Measurements from ENCODE around the gene PDE3A. TPM values are rescaled to one million over a fixed set of nuclear protein-coding genes. Genes with fewer than 3 reads are reported as not detected.

PDE3A gene
- total RNA-seq, 1 experiment from 2014 or later = 0.12 TPM

DNA sequence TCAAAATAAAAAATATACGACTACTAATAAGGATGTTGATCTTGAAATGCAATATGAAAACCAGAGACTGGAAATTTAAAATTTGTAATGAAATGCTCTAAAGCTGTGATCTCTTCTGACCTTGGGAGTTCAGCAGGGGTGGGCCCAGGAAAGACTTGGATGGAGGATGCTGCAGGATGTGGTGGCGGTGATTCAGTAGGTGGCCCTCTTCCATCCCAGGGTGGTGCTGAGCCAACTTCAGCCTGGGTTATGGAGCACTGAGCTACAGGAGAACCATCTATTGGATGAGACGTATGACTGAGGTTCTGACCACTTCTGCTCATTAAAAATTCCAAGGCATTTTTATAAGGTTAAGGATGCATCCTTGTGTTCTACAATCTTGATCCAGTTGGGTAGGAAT lies 6.9 kb upstream of the PDE3A start:
- H3K79me2 ChIP-seq (ENCODE audit: insufficient read depth, low read length) = no peaks in the 10 kb centered on the region
- TF ChIP-seq, protein P1, sequence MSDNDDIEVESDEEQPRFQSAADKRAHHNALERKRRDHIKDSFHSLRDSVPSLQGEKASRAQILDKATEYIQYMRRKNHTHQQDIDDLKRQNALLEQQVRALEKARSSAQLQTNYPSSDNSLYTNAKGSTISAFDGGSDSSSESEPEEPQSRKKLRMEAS (IDR thresholded peaks at IDR 0.05) = no peak
- no peak for TF ChIP-seq EGR1 (IDR thresholded peaks at IDR 0.05; ENCODE audit: low read depth)
- TF ChIP-seq YY1 (IDR thresholded peaks at IDR 0.05; ENCODE audit: extremely low read depth, insufficient replicate concordance, low read depth, low read length) = no peak
- no peak for TF ChIP-seq EZH2 (IDR thresholded peaks at IDR 0.05)
- no peak for TF ChIP-seq POLR2A (IDR thresholded peaks at IDR 0.05; ENCODE audit: borderline replicate concordance, extremely low read depth, insufficient read depth, insufficient read length)
- TF ChIP-seq EZH2phosphoT487 (IDR thresholded peaks at IDR 0.05; ENCODE audit: borderline replicate concordance) = no peak
- no peak for TF ChIP-seq ELF1 (IDR thresholded peaks at IDR 0.05; ENCODE audit: borderline replicate concordance, low read depth)
- TF ChIP-seq, protein P2, sequence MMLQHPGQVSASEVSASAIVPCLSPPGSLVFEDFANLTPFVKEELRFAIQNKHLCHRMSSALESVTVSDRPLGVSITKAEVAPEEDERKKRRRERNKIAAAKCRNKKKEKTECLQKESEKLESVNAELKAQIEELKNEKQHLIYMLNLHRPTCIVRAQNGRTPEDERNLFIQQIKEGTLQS (IDR thresholded peaks at IDR 0.05) = no peak
- ChIA-PET POLR2A (no interaction called here), RAD21 (ENCODE audit: low non-redundant PET in 1 of 2, low total read pairs in 2 of 2, uncharacterized antibody in 2 of 2, unreplicated experiment in 2 of 2) (no interaction called here), CTCF (no interaction called here)
- H3K4me3 ChIP-seq (replicated peaks in 1 of 2; ENCODE audit: low read depth in 1 of 2, low read length in 2 of 2) = no peak overlapping the region
- H4K20me1 ChIP-seq (ENCODE audit: insufficient read depth) = no peaks in the 10 kb centered on the region
- H3K9me3 ChIP-seq (ENCODE audit: control insufficient read depth in 1 of 2, insufficient read depth in 1 of 2, low read depth in 1 of 2, low read length in 2 of 2) = no peaks in the 10 kb centered on the region
- H3K9me2 ChIP-seq (ENCODE audit: insufficient read depth) = no peaks in the 10 kb centered on the region
- no peak overlapping the region for H2AFZ ChIP-seq (ENCODE audit: low read depth, low read length, poor library complexity, severe bottlenecking)
- H3K27ac ChIP-seq (ENCODE audit: low read depth, low read length) = no peak overlapping the region
- no peak overlapping the region for H3K9ac ChIP-seq (ENCODE audit: low read length)
- no peak overlapping the region for H3K4me2 ChIP-seq (ENCODE audit: low read length)
- intact Hi-C loops (cut with micrococcal nuclease) = loop anchor here (10.0 kb wide), 1 partner anchor 367 kb away; no protein-coding TSS in a partner anchor
- no peak for ATAC-seq
- H3K36me3 ChIP-seq (ENCODE audit: control insufficient read depth in 1 of 2, insufficient read depth in 2 of 2, low read length in 2 of 2) = no peaks in the 10 kb centered on the region
- no peaks in the 10 kb centered on the region for H3K4me1 ChIP-seq (ENCODE audit: control insufficient read depth in 1 of 2, insufficient read depth in 2 of 2, low read length in 2 of 2)
- H3K27me3 ChIP-seq (ENCODE audit: insufficient read depth, low read length) = no peaks in the 10 kb centered on the region
- BruUV-seq (replicated peaks) = no TSS peak
- DNase-seq (ENCODE audit: low read depth, low spot score) = no peak

DNA sequence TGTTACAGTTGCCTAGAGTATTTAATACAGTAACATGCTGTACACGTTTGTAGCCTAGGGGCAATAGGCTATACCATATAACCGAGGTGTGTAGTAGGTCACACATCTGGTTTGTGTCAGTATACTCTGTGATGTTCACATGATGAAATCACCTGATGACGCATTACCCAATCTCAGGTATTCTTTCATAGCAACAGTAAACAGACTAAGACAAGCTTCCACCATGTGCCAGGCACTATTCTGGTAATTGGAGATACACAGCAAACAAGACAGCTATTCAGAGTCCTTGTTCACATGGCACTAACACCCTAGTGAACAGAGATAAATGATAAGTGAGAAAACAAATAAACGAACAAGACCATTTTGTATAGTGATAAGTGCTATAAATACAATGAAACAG lies 3.8 kb upstream of the PDE3A start:
- no peaks in the 10 kb centered on the region for H3K36me3 ChIP-seq (ENCODE audit: control insufficient read depth in 1 of 2, insufficient read depth in 2 of 2, low read length in 2 of 2)
- no peaks in the 10 kb centered on the region for H4K20me1 ChIP-seq (ENCODE audit: insufficient read depth)
- no peaks in the 10 kb centered on the region; a peak in 1 of 4 replicates for H3K4me1 ChIP-seq (ENCODE audit: control insufficient read depth in 1 of 2, insufficient read depth in 2 of 2, low read length in 2 of 2)
- ATAC-seq = no peak
- H2AFZ ChIP-seq (ENCODE audit: low read depth, low read length, poor library complexity, severe bottlenecking) = no peak overlapping the region
- no peak overlapping the region for H3K9ac ChIP-seq (ENCODE audit: low read length)
- H3K9me2 ChIP-seq (ENCODE audit: insufficient read depth) = no peaks in the 10 kb centered on the region
- H3K4me2 ChIP-seq (ENCODE audit: low read length) = no peak overlapping the region
- no peaks in the 10 kb centered on the region for H3K27me3 ChIP-seq (ENCODE audit: insufficient read depth, low read length)
- no peaks in the 10 kb centered on the region for H3K9me3 ChIP-seq (ENCODE audit: control insufficient read depth in 1 of 2, insufficient read depth in 1 of 2, low read depth in 1 of 2, low read length in 2 of 2)
- BruUV-seq (replicated peaks) = no TSS peak
- CTCF ChIA-PET = no interaction called here
- DNase-seq (ENCODE audit: low read depth, low spot score) = no peak
- H3K79me2 ChIP-seq (ENCODE audit: insufficient read depth, low read length) = no peaks in the 10 kb centered on the region
- no peak overlapping the region for H3K4me3 ChIP-seq (replicated peaks in 1 of 2; ENCODE audit: low read depth in 1 of 2, low read length in 2 of 2)
- intact Hi-C loops (cut with micrococcal nuclease) = loop anchor here (10.0 kb wide), 1 partner anchor 370 kb away; no protein-coding TSS in a partner anchor
- RAD21 ChIA-PET (ENCODE audit: low non-redundant PET in 1 of 2, low total read pairs in 2 of 2, uncharacterized antibody in 2 of 2, unreplicated experiment in 2 of 2) = no interaction called here
- H3K27ac ChIP-seq (ENCODE audit: low read depth, low read length) = no peak overlapping the region
- POLR2A ChIA-PET = no interaction called here
- TF ChIP-seq ZNF274 (IDR thresholded peaks at IDR 0.05; ENCODE audit: low read depth, low read length) (no peak), POLR2AphosphoS5 (IDR thresholded peaks at IDR 0.05; ENCODE audit: low read depth, low read length) (no peak), JUND (IDR thresholded peaks at IDR 0.05) (no peak), SP1 (IDR thresholded peaks at IDR 0.05; ENCODE audit: low read depth) (no peak), FOSL1 (IDR thresholded peaks at IDR 0.05; ENCODE audit: low read depth) (no peak), ZFX (IDR thresholded peaks at IDR 0.05) (no peak), EZH2 (IDR thresholded peaks at IDR 0.05) (no peak), EGR1 (IDR thresholded peaks at IDR 0.05; ENCODE audit: low read depth) (no peak), YY1 (IDR thresholded peaks at IDR 0.05; ENCODE audit: extremely low read depth, insufficient replicate concordance, low read depth, low read length) (no peak), POLR2A (IDR thresholded peaks at IDR 0.05; ENCODE audit: borderline replicate concordance, extremely low read depth, insufficient read depth, insufficient read length) (no peak), ELF1 (IDR thresholded peaks at IDR 0.05; ENCODE audit: borderline replicate concordance, low read depth) (no peak), CBX3 (IDR thresholded peaks at IDR 0.05; ENCODE audit: low read depth) (no peak), CEBPB (IDR thresholded peaks at IDR 0.05; ENCODE audit: low read depth) (no peak), SIN3A (IDR thresholded peaks at IDR 0.05; ENCODE audit: low read depth) (no peak), TCF7L2 (IDR thresholded peaks at IDR 0.05; ENCODE audit: borderline replicate concordance, extremely low read depth, insufficient read depth, insufficient read length) (no peak)
- TF ChIP-seq, protein P1 (IDR thresholded peaks at IDR 0.05) = no peak
- TF ChIP-seq, protein P2 (IDR thresholded peaks at IDR 0.05) = no peak
- TF ChIP-seq, protein P3, sequence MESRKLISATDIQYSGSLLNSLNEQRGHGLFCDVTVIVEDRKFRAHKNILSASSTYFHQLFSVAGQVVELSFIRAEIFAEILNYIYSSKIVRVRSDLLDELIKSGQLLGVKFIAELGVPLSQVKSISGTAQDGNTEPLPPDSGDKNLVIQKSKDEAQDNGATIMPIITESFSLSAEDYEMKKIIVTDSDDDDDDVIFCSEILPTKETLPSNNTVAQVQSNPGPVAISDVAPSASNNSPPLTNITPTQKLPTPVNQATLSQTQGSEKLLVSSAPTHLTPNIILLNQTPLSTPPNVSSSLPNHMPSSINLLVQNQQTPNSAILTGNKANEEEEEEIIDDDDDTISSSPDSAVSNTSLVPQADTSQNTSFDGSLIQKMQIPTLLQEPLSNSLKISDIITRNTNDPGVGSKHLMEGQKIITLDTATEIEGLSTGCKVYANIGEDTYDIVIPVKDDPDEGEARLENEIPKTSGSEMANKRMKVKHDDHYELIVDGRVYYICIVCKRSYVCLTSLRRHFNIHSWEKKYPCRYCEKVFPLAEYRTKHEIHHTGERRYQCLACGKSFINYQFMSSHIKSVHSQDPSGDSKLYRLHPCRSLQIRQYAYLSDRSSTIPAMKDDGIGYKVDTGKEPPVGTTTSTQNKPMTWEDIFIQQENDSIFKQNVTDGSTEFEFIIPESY (IDR thresholded peaks at IDR 0.05; ENCODE audit: extremely low read depth, insufficient replicate concordance, low read length) = no peak

All from HCT116 (cell line).